Hepatocyte (in vitro differentiated cells): Measurements from ENCODE around the gene RASA3. TPM values are rescaled to one million over a fixed set of nuclear protein-coding genes. Genes with fewer than 3 reads are reported as not detected.
A peak's percentile ranks its signal among the peaks of the same experiment; 100 is the strongest.

ENCODE experiments used
- DNase-seq: peaks from one replicate; pipeline ENCODE4 v3.0.0-alpha.2; 2016; ENCODE audit warnings: low spot score
- H2AFZ ChIP-seq: fragments of 200-600 bp; sonication (generic); 2 replicates; pipeline ENCODE4 v1.6.0; 2016; ENCODE audit warnings: antibody characterized with exemption, mild to moderate bottlenecking
- H3K27ac ChIP-seq: fragments of 200-600 bp; sonication (generic); 2 replicates; pipeline ENCODE4 v1.5.1; 2016; ENCODE audit warnings: mild to moderate bottlenecking
- H3K27me3 ChIP-seq: fragments of 200-600 bp; sonication (generic); 2 replicates; pipeline ENCODE4 v1.6.1; 2016
- H3K36me3 ChIP-seq: fragments of 200-600 bp; sonication (generic); replicated peaks from 2 replicates; pipeline ENCODE4 v1.5.1; 2016; ENCODE audit warnings: low read depth; ENCODE audit not compliant: insufficient read depth
- H3K4me1 ChIP-seq: fragments of 200-600 bp; sonication (generic); 2 replicates; pipeline ENCODE4 v1.5.1; 2016; ENCODE audit warnings: mild to moderate bottlenecking, moderate library complexity; ENCODE audit not compliant: insufficient read depth
- H3K4me2 ChIP-seq: fragments of 200-600 bp; sonication (generic); 2 replicates; pipeline ENCODE4 v1.6.0; 2016
- H3K4me3 ChIP-seq: fragments of 200-600 bp; sonication (generic); 2 replicates; pipeline ENCODE4 v1.5.1; 2016; ENCODE audit warnings: mild to moderate bottlenecking
- H3K79me2 ChIP-seq: fragments of 200-600 bp; sonication (generic); 2 replicates; pipeline ENCODE4 v1.6.0; 2017; ENCODE audit warnings: mild to moderate bottlenecking
- H3K9me2 ChIP-seq: fragments of 200-600 bp; sonication (generic); replicated peaks from 2 replicates; pipeline ENCODE4 v1.6.0; 2017; ENCODE audit warnings: mild to moderate bottlenecking; ENCODE audit not compliant: insufficient read depth
- H3K9me3 ChIP-seq: fragments of 200-600 bp; sonication (generic); 2 replicates; pipeline ENCODE4 v1.5.1; 2016; ENCODE audit warnings: low read depth, mild to moderate bottlenecking
- H4K20me1 ChIP-seq: fragments of 200-600 bp; sonication (generic); 2 replicates; pipeline ENCODE4 v1.6.0; 2016; ENCODE audit warnings: mild to moderate bottlenecking; ENCODE audit not compliant: insufficient read depth, poor library complexity, severe bottlenecking
- EZH2 ChIP-seq: fragments of 200-600 bp; sonication (generic); IDR thresholded peaks from 2 replicates; pipeline ENCODE4 v1.6.1; 2016; ENCODE audit warnings: antibody characterized with exemption, mild to moderate bottlenecking, borderline replicate concordance
- EZH2phosphoT487 ChIP-seq: fragments of 200-600 bp; sonication (generic); IDR thresholded peaks from one replicate; pipeline ENCODE4 v1.6.1; 2018; ENCODE audit warnings: antibody characterized with exemption, mild to moderate bottlenecking, low read depth, moderate library complexity; ENCODE audit not compliant: unreplicated experiment, severe bottlenecking
- WGBS: methylation state at CpG from one replicate; pipeline ENCODE4 v1.1.6; 2016; ENCODE audit warnings: low lambda C conversion rate; ENCODE audit errors: missing lambda C conversion rate; 5-methylcytosine and 5-hydroxymethylcytosine counted together
- polyA plus RNA-seq: library from polyadenylated mRNA; unstranded; fragments of >200 nt; fragmentation: Nextera tagmentation; extraction: Ambion mirVana; gene quantifications from 2 replicates; pipeline ENCODE4 v1.2.1, GENCODE V29; 2016
- total RNA-seq: library from RNA; depleted of rRNA; stranded (reverse); fragments of >200 nt; gene quantifications from 2 replicates; pipeline ENCODE4 v1.2.3, GENCODE V29; 2014
- TF ChIP-seq, protein P1 (sequence below): fragments of 200-600 bp; sonication (generic); IDR thresholded peaks from 2 replicates; pipeline ENCODE4 v1.5.1; 2016; ENCODE audit warnings: antibody characterized with exemption, mild to moderate bottlenecking; ENCODE audit not compliant: poor library complexity

RASA3 gene
- total and polyA plus RNA-seq, 2 experiments from 2014 or later, result 5.6 to 6.1 TPM

DNA sequence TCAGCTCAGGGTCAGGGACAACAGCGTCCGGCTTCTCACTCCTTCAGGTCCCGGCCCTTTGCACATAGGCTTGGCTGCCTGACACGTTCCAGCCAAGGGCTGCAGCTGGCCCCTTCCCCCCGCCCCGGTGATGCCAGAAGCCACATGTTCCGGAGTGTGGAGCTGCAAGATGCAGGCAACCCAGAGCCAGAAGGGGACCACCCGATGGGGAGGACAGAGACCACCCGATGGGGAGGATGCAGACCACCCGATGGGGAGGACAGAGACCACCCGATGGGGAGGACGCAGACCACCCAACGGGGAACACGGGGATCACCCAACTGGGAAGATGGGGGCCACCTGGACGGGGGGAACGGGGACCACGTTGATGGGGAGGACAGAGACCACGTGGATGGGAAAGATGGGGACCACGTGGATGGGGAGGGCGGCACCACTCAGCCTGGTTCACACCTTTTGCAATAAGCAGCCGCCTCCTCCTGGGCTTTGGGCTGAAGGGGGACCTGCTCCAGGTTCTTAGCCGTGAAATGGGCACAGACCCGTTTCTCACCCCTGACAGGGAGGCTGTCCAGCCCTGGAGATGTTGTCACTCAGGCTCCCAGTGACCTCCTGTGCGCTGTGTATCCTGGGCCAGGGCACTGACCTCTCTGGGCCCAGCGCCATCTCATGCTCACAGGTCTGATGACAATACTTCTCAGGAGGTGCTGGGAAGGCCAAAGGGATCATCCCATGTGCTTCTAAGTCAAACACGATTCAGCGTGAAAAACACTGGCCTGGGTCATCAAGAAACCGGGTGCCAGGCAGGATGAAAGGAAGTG is 193.1 kb downstream of the RASA3 start:
- Histone ChIP-seq H2AFZ (no peak overlapping the region), H3K79me2 (no peaks in the 10 kb centered on the region), H3K9me3 (no peaks in the 10 kb centered on the region), H3K27ac (no peak overlapping the region), H3K4me3 (no peak overlapping the region), H3K9me2 (no peaks in the 10 kb centered on the region), H3K36me3 (no peaks in the 10 kb centered on the region), H3K4me1 (peaks cover 29% of the 10 kb centered on the region), H4K20me1 (no peaks in the 10 kb centered on the region), H3K27me3 (no peaks in the 10 kb centered on the region), H3K4me2 (peak overlapping the region; percentile 37)
- TF ChIP-seq EZH2 (no peak), EZH2phosphoT487 (no peak)
- no peak for DNase-seq
- WGBS, result 84% methylated on average over 25 of the region's 28 CpGs

DNA sequence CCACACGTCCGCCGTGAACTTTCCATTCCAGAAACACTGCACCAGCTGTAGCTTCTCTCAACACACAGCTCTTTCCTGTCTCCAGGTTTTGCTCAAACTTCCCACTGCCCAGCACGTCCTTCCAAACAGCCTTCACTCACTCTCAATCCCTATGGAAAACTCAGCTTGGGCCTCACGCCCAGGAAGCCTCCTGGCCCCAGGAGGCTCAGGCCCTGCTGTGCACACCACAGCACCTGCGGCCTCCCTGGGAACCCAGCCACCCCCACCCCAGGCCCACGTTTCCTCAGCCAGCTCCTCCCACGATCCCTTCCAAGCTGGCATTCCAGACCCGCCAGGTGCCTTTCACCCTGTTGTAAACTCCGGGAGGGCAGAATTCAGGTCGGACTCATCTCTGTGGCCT is 193.7 kb downstream of the RASA3 start:
- Histone ChIP-seq H4K20me1 (no peaks in the 10 kb centered on the region), H3K9me3 (no peaks in the 10 kb centered on the region), H3K79me2 (no peaks in the 10 kb centered on the region), H3K36me3 (no peaks in the 10 kb centered on the region), H3K9me2 (no peaks in the 10 kb centered on the region), H2AFZ (no peak overlapping the region), H3K27me3 (no peaks in the 10 kb centered on the region), H3K27ac (no peak overlapping the region), H3K4me1 (peaks cover 29% of the 10 kb centered on the region), H3K4me3 (no peak overlapping the region), H3K4me2 (no peak overlapping the region)
- TF ChIP-seq EZH2 (no peak), EZH2phosphoT487 (no peak)
- TF ChIP-seq, protein P1, sequence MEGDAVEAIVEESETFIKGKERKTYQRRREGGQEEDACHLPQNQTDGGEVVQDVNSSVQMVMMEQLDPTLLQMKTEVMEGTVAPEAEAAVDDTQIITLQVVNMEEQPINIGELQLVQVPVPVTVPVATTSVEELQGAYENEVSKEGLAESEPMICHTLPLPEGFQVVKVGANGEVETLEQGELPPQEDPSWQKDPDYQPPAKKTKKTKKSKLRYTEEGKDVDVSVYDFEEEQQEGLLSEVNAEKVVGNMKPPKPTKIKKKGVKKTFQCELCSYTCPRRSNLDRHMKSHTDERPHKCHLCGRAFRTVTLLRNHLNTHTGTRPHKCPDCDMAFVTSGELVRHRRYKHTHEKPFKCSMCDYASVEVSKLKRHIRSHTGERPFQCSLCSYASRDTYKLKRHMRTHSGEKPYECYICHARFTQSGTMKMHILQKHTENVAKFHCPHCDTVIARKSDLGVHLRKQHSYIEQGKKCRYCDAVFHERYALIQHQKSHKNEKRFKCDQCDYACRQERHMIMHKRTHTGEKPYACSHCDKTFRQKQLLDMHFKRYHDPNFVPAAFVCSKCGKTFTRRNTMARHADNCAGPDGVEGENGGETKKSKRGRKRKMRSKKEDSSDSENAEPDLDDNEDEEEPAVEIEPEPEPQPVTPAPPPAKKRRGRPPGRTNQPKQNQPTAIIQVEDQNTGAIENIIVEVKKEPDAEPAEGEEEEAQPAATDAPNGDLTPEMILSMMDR, result no peak
- DNase-seq, result no peak
- WGBS, result 82% methylated on average over 11 of the region's 11 CpGs

DNA sequence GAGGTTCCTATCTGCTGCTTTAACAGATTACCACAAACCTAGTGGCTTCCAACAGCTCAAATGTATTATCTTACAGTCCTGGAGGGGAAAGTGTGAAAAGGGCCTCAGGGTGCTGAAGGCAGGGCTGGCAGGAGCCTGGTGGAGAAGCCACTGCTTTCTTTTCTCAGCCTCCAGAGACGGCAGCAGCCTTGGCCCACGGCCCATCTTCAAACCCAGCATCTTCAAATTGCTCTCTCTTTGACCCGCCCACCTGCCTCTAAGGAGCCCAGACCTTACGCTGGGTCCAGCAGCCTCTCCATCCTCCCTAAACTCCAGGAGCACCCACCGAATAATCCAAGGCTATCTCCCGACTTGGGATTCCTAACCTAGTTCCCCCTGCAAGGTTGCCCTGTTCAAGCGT is 194.2 kb downstream of the RASA3 start:
- no peaks in the 10 kb centered on the region for H3K9me3 ChIP-seq
- no peak overlapping the region for H2AFZ ChIP-seq
- no peak overlapping the region for H3K4me3 ChIP-seq
- H3K79me2 ChIP-seq, result no peaks in the 10 kb centered on the region
- no peaks in the 10 kb centered on the region for H3K9me2 ChIP-seq
- no peak for DNase-seq
- peaks cover 29% of the 10 kb centered on the region for H3K4me1 ChIP-seq
- H3K4me2 ChIP-seq, result no peak overlapping the region
- H4K20me1 ChIP-seq, result no peaks in the 10 kb centered on the region
- H3K27me3 ChIP-seq, result no peaks in the 10 kb centered on the region
- no peaks in the 10 kb centered on the region for H3K36me3 ChIP-seq
- TF ChIP-seq EZH2phosphoT487 (no peak), EZH2 (no peak)
- TF ChIP-seq, protein P1, result no peak
- H3K27ac ChIP-seq, result no peak overlapping the region
- WGBS, result 66% methylated on average over 7 of the region's 7 CpGs

DNA sequence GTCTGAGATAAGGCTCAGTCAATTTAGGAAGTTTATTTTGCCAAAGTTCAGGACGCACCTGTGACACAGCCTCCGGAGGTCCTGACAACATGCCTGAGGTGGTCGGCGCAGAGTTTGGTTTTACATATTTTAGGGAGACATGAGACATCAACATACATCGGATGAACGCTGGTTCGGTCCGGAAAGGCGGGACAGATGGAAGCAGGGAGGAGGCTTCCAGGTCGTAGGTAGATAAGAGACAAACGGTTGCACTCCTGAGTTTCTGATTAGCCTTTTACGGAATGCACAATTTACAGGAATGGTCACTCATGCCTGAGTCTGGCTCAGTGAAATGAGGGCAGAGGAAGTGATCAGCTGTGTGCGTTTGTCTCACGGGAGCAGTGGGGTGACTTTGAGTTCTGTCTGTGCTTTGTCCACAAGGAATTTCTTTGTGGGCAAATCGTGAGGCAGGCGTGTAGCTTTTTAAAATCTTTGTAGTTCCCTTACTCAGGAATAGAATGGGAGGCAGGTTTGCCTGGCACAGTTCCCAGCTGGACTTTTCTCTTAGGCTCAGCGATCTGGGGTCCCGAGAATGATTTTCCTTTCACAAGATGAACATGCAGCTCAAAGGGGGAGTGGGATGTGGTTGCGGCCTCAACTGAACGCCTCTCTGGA is 194.8 kb downstream of the RASA3 start:
- Histone ChIP-seq H3K4me2 (no peak overlapping the region), H3K27me3 (no peaks in the 10 kb centered on the region), H2AFZ (no peak overlapping the region), H3K79me2 (no peaks in the 10 kb centered on the region), H3K4me1 (peaks cover 29% of the 10 kb centered on the region), H3K4me3 (no peak overlapping the region), H3K9me3 (no peaks in the 10 kb centered on the region), H3K36me3 (no peaks in the 10 kb centered on the region), H4K20me1 (no peaks in the 10 kb centered on the region), H3K9me2 (no peaks in the 10 kb centered on the region), H3K27ac (no peak overlapping the region)
- TF ChIP-seq EZH2 (no peak), EZH2phosphoT487 (no peak)
- TF ChIP-seq, protein P1, result no peak
- DNase-seq, result no peak
- WGBS, result 68% methylated on average over 20 of the region's 20 CpGs
